GM21515 (cell line): ENCODE data around the gene RASSF7.

ENCODE experiments used
- ATAC-seq: cut with Tn5 transposase; IDR thresholded peaks from one replicate; pipeline ENCODE4 v1.9.1; 2021; ENCODE audit not compliant: unreplicated experiment

RASSF7 gene

GRCh38 chr11:532527-532985 lies 28.2 kb upstream of the RASSF7 start:
- ATAC-seq = no peak

- no peak for ATAC-seq
These were observed 27.7 kb upstream of the RASSF7 start for GRCh38 chr11:532986-533585.

- no peak for ATAC-seq
These were observed 27.0 kb upstream of the RASSF7 start for GRCh38 chr11:533586-534395.

GRCh38 chr11:534396-535209 lies 26.2 kb upstream of the RASSF7 start:
- ATAC-seq = no peak

- no peak for ATAC-seq
These were observed 25.6 kb upstream of the RASSF7 start for GRCh38 chr11:535210-535518.

GRCh38 chr11:535519-536454 lies 25.0 kb upstream of the RASSF7 start, which contains the start of gene HRAS:
TSS of gene HRAS (minus strand) at chr11:535576.
- ATAC-seq = peak; percentile 68

GRCh38 chr11:536841-537621 lies 23.7 kb upstream of the RASSF7 start, which contains the start of gene LRRC56:
TSS of gene LRRC56 (plus strand) at chr11:537527. CDS start at chr11:540685, 3,158 bp downstream.
- peak; percentile 48 for ATAC-seq

GRCh38 chr11:537622-538430 lies 22.9 kb upstream of the RASSF7 start:
- no peak for ATAC-seq

GRCh38 chr11:538431-539051 lies 22.2 kb upstream of the RASSF7 start:
- ATAC-seq = no peak

- no peak for ATAC-seq
These were observed 20.7 kb upstream of the RASSF7 start for GRCh38 chr11:539971-540481.

GRCh38 chr11:540583-541432 lies 20.0 kb upstream of the RASSF7 start:
- no peak for ATAC-seq

- ATAC-seq = no peak
These were observed 19.3 kb upstream of the RASSF7 start for GRCh38 chr11:541433-541885.

GRCh38 chr11:544817-545166 lies 16.0 kb upstream of the RASSF7 start:
- no peak for ATAC-seq

GRCh38 chr11:545171-545570 lies 15.6 kb upstream of the RASSF7 start:
- no peak for ATAC-seq

- no peak for ATAC-seq
These were observed 11.8 kb upstream of the RASSF7 start for GRCh38 chr11:548700-549603.

GRCh38 chr11:550021-550745 lies 10.6 kb upstream of the RASSF7 start:
- no peak for ATAC-seq
